H1 (cell line): ENCODE results near the gene CHD8.

Source experiments
- EZH2 ChIP-seq: fragments of 200-600 bp; sonication (generic); IDR thresholded peaks from 2 replicates; pipeline ENCODE4 v1.7.1; 2012; ENCODE audit warnings: low read depth, mild to moderate bottlenecking, moderate library complexity, low read length, inconsistent platforms; ENCODE audit not compliant: severe bottlenecking
- HDAC2 ChIP-seq, 2 experiments: fragments of 300-600 bp in 1 of 2; sonication (generic) in 1 of 2; IDR thresholded peaks; 2 replicates each; pipeline ENCODE4 v1.6.1; 2011 to 2012; ENCODE audit warnings: low read depth in 2 of 2, low read length in 2 of 2, mild to moderate bottlenecking in 2 of 2, moderate library complexity in 2 of 2, borderline replicate concordance in 1 of 2, inconsistent platforms in 1 of 2
- POLR2A ChIP-seq, 2 experiments: IDR thresholded peaks; 1 replicate in 1 of 2; 2 replicates in 1 of 2; pipeline ENCODE4 v1.6.1; 2011; ENCODE audit warnings: low read depth in 2 of 2, low read length in 2 of 2, mild to moderate bottlenecking in 2 of 2; ENCODE audit errors: control extremely low read depth in 1 of 2
- POLR2AphosphoS5 ChIP-seq: IDR thresholded peaks from 2 replicates; pipeline ENCODE4 v1.6.1; 2011; ENCODE audit warnings: low read depth, low read length
- RFX5 ChIP-seq: IDR thresholded peaks from 2 replicates; pipeline ENCODE4 v1.6.1; 2011; ENCODE audit warnings: low read depth, low read length, improper control_type of control experiment, borderline replicate concordance
- TF ChIP-seq, protein P1 (sequence below), 3 experiments: IDR thresholded peaks; 1 replicate in 2 of 3; 2 replicates in 1 of 3; pipeline versions ENCODE4 v1.5.1 to v1.6.1; 2011; ENCODE audit warnings: low read length in 3 of 3, mild to moderate bottlenecking in 3 of 3, inconsistent platforms in 2 of 3, low read depth in 1 of 3, moderate library complexity in 1 of 3; ENCODE audit not compliant: insufficient read depth in 1 of 3; ENCODE audit errors: control extremely low read depth in 1 of 3

DNA sequence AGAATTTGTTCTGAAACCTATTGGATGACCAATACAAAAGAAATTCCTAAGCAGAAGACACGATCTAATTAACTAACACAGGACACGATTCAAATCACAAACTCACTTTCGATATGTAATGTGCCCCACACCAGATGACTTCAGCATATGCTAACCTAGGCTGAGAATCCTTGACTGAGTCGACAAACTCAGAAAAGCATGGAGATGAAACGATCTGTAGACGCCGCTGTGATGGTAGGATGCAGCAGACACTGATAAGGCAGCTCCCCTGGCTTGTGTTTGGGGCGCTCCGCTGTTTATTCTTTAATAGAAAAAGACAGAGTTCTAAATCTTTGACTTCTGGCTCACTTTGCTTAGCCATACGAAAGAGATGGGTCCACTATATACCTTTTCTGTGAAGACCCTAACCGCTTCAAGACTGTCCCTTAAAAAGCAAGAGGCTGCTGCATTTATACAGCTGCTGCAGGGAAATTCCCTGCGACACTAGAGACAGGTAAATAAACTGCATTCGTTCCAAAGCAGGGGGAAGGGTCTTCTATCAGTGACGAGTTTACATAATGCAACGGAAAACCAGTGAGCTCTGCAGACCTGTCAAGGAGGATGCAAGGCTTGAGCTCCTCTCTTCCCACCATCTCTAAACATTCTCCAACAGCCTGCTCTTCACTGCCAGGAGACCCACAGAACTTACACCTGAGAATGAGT, 929 bp downstream of the CHD8 start:
- no peak for TF ChIP-seq POLR2AphosphoS5
- TF ChIP-seq, protein P1, sequence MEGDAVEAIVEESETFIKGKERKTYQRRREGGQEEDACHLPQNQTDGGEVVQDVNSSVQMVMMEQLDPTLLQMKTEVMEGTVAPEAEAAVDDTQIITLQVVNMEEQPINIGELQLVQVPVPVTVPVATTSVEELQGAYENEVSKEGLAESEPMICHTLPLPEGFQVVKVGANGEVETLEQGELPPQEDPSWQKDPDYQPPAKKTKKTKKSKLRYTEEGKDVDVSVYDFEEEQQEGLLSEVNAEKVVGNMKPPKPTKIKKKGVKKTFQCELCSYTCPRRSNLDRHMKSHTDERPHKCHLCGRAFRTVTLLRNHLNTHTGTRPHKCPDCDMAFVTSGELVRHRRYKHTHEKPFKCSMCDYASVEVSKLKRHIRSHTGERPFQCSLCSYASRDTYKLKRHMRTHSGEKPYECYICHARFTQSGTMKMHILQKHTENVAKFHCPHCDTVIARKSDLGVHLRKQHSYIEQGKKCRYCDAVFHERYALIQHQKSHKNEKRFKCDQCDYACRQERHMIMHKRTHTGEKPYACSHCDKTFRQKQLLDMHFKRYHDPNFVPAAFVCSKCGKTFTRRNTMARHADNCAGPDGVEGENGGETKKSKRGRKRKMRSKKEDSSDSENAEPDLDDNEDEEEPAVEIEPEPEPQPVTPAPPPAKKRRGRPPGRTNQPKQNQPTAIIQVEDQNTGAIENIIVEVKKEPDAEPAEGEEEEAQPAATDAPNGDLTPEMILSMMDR (IDR thresholded peaks at IDR 0.05; ENCODE audit: control extremely low read depth in 1 of 3, insufficient read depth in 1 of 3, low read depth in 1 of 3, low read length in 3 of 3) = no peak
- no peak for TF ChIP-seq HDAC2 (IDR thresholded peaks at IDR 0.05; ENCODE audit: borderline replicate concordance in 1 of 2, low read depth in 2 of 2, low read length in 2 of 2)
- TF ChIP-seq EZH2 = no peak
- TF ChIP-seq RFX5 = no peak
- no peak for TF ChIP-seq POLR2A (IDR thresholded peaks at IDR 0.05; ENCODE audit: control extremely low read depth in 1 of 2, low read depth in 2 of 2, low read length in 2 of 2)
